HCT116 (cell line): Measurements from ENCODE around the gene SRRT.

Source experiments
- EZH2 ChIP-seq: fragments of 200-600 bp; sonication (generic); IDR thresholded peaks from 2 replicates; pipeline ENCODE4 v1.6.1; 2017; ENCODE audit warnings: antibody characterized with exemption, mixed run types
- POLR2A ChIP-seq: IDR thresholded peaks from 2 replicates; pipeline ENCODE4 v1.7.0; 2011; ENCODE audit warnings: borderline replicate concordance; ENCODE audit not compliant: insufficient read depth, insufficient read length; ENCODE audit errors: extremely low read depth
- POLR2AphosphoS5 ChIP-seq: IDR thresholded peaks from 2 replicates; pipeline ENCODE4 v1.6.1; 2011; ENCODE audit warnings: mild to moderate bottlenecking, low read depth, low read length, moderate library complexity
- ZNF274 ChIP-seq: fragments of 200-500 bp; sonication (Bioruptor generic); IDR thresholded peaks from 2 replicates; pipeline ENCODE4 v1.6.1; 2014; ENCODE audit warnings: mild to moderate bottlenecking, low read depth, low read length, inconsistent platforms
- TF ChIP-seq, protein P1 (sequence below): IDR thresholded peaks from 2 replicates; pipeline ENCODE4 v1.6.1; 2012
- TF ChIP-seq, protein P2 (sequence below): IDR thresholded peaks from 2 replicates; pipeline ENCODE4 v1.6.1; 2012

DNA sequence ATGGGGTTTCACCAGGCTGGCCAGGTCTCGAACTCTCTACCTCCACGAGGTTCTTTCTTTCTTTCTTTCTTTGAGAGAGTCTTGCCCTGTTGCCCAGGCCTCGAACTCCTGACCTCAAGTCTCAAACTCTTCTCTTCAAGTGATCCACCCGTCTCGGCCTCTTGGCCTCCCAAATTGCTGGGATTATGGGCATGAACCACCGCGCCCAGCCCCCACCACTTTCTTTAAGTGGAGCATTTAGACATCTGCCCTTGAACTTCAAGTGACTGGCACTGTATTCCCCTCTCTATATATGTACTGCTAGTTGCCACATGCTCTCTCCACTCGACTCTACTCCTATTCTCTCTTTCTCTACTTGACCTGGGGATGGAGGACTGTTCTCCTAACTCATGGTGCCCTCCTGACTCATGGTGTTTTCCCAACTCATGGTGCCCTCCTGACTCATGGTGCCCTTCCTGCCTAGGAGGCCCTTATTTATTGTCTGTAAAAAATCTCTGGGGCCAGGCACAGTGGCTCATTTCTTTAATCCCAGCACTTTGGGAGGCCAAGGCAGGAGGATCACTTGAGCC is 40.1 kb downstream of the SRRT start:
- TF ChIP-seq, protein P1, sequence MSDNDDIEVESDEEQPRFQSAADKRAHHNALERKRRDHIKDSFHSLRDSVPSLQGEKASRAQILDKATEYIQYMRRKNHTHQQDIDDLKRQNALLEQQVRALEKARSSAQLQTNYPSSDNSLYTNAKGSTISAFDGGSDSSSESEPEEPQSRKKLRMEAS: no peak
- no peak for TF ChIP-seq POLR2A
- no peak for TF ChIP-seq POLR2AphosphoS5
- TF ChIP-seq EZH2: no peak
- TF ChIP-seq, protein P2, sequence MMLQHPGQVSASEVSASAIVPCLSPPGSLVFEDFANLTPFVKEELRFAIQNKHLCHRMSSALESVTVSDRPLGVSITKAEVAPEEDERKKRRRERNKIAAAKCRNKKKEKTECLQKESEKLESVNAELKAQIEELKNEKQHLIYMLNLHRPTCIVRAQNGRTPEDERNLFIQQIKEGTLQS: no peak
- no peak for TF ChIP-seq ZNF274
